Sigmoid colon (tissue), 4 donors: ENCODE measurements around the gene ITPK1.

ENCODE experiments used
- EP300 ChIP-seq, 4 donors: sonication (generic); formaldehyde crosslinking; IDR thresholded peaks; one replicate each; pipeline ENCODE4 v1.6.1; 2017; ENCODE audit warnings: antibody characterized with exemption in 4 of 4
- POLR2A ChIP-seq, 2 donors: fragments of 450-650 bp; IDR thresholded peaks; one replicate each; pipeline ENCODE4 v1.6.1; 2016; ENCODE audit warnings: antibody characterized with exemption in 2 of 2, mild to moderate bottlenecking in 2 of 2, moderate library complexity in 2 of 2
- POLR2AphosphoS5 ChIP-seq, 4 donors: sonication (generic); formaldehyde crosslinking; IDR thresholded peaks; one replicate each; pipeline ENCODE4 v1.6.1; 2017; ENCODE audit warnings: antibody characterized with exemption in 4 of 4
- TF ChIP-seq, protein P1 (sequence below), 4 experiments: fragments of 450-650 bp in 3 of 4; fragments of 200-600 bp in 1 of 4; IDR thresholded peaks; one replicate each; pipeline ENCODE4 v1.5.1; 2016 to 2019; ENCODE audit warnings: antibody characterized with exemption in 4 of 4, mild to moderate bottlenecking in 3 of 4, moderate library complexity in 2 of 4

DNA sequence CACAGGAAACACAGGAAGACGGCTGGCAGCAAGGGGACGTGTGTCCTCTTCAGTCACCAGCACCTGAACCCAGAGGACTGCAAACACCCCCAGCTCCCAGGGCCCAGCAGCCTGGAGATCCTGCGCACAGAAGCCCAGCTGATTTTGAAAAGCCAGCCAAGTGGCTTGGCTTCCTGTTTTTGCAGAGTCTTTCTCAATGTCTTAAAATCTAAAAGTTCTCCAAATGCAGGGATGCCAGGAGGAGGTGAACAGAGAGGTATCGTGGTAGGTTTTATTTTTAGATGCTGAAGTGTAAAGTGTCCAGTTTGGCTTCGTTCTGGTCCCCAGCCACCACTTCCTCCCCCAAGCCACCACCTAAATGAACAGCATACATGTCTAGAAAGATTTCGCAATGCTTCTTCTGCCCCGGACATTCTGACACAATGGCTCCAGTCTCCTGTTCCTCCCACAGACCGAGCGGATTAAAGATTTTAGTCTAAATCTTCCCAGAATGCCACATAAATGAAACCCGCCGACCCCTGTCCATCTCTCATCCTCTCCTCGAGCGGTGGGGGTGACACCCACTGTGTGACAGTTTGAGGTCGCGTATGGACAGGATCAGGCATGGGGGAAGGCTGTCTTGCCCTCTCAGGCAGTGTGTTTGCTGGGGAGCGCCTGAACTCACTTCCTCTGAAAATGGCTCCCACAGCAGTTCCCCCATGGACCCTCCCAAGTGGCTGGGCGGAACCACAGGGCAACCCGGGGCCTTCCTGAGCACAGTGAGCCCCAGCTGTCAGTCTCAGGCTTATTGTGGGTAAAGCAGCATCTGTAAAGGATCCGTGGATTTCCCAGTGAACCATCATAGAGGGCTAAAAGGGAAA is 41.6 kb downstream of the ITPK1 start:
- TF ChIP-seq, protein P1, sequence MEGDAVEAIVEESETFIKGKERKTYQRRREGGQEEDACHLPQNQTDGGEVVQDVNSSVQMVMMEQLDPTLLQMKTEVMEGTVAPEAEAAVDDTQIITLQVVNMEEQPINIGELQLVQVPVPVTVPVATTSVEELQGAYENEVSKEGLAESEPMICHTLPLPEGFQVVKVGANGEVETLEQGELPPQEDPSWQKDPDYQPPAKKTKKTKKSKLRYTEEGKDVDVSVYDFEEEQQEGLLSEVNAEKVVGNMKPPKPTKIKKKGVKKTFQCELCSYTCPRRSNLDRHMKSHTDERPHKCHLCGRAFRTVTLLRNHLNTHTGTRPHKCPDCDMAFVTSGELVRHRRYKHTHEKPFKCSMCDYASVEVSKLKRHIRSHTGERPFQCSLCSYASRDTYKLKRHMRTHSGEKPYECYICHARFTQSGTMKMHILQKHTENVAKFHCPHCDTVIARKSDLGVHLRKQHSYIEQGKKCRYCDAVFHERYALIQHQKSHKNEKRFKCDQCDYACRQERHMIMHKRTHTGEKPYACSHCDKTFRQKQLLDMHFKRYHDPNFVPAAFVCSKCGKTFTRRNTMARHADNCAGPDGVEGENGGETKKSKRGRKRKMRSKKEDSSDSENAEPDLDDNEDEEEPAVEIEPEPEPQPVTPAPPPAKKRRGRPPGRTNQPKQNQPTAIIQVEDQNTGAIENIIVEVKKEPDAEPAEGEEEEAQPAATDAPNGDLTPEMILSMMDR (IDR thresholded peaks at IDR 0.05), result no peak
- TF ChIP-seq POLR2A (IDR thresholded peaks at IDR 0.05) (no peak), POLR2AphosphoS5 (IDR thresholded peaks at IDR 0.05) (peak in 1 of 4 donors; percentile 10), EP300 (IDR thresholded peaks at IDR 0.05) (no peak)
